NCI-H1417 (cell line): ENCODE measurements around the gene KRTAP10-5.
"Not testable (repeated sequence)": the region's sequence is repeated elsewhere in the genome, so short reads cannot be mapped to it uniquely, and the experiment has no call there.

Source experiments
- DNase-seq, 3 experiments: peaks; one replicate each; lab custom pipeline; 2025; lab: John Stamatoyannopoulos, UW

KRTAP10-5 gene

GRCh38 chr21:44580231-44580821 lies at the start of gene KRTAP10-5:
KRTAP10-5 (minus strand) TSS chr21:44580604; CDS start chr21:44580578, 26 bp downstream.
- not testable (repeated sequence) for DNase-seq

GRCh38 chr21:44628707-44629391 lies 48.4 kb upstream of the KRTAP10-5 start:
- no peak for DNase-seq

- DNase-seq, result peak in 1 of 3 experiments; percentile 19
Measured at GRCh38 chr21:44627831-44628233, 47.4 kb upstream of the KRTAP10-5 start.

GRCh38 chr21:44627181-44627822 lies 46.9 kb upstream of the KRTAP10-5 start:
- not testable (repeated sequence) for DNase-seq

- DNase-seq, result peak in 1 of 3 experiments; percentile 41
Measured at GRCh38 chr21:44626673-44627143, 46.3 kb upstream of the KRTAP10-5 start, which contains the start of gene KRTAP10-9. KRTAP10-9 (plus strand) TSS chr21:44627093; CDS start chr21:44627172, 79 bp downstream.

GRCh38 chr21:44626262-44626661 lies 45.9 kb upstream of the KRTAP10-5 start:
- no peak for DNase-seq

- DNase-seq, result no peak
Measured at GRCh38 chr21:44625756-44626155, 45.4 kb upstream of the KRTAP10-5 start.

- no peak for DNase-seq
Measured at GRCh38 chr21:44623575-44623974, 43.2 kb upstream of the KRTAP10-5 start.

- no peak for DNase-seq
Measured at GRCh38 chr21:44619886-44620285, 39.5 kb upstream of the KRTAP10-5 start.

- no peak for DNase-seq
Measured at GRCh38 chr21:44618909-44619308, 38.5 kb upstream of the KRTAP10-5 start.

GRCh38 chr21:44618504-44618903 lies 38.1 kb upstream of the KRTAP10-5 start:
- no peak for DNase-seq

GRCh38 chr21:44617071-44617501 lies 36.7 kb upstream of the KRTAP10-5 start:
- no peak for DNase-seq

GRCh38 chr21:44616591-44616926 lies 36.2 kb upstream of the KRTAP10-5 start:
- peak in 2 of 3 experiments; percentile 30 to 61 for DNase-seq

- peak in 2 of 3 experiments; percentile 33 to 73 for DNase-seq
Measured at GRCh38 chr21:44615911-44616590, 35.6 kb upstream of the KRTAP10-5 start.

- DNase-seq, result no peak
Measured at GRCh38 chr21:44615466-44615865, 35.1 kb upstream of the KRTAP10-5 start.

GRCh38 chr21:44614961-44615391 lies 34.6 kb upstream of the KRTAP10-5 start:
- no peak for DNase-seq

- DNase-seq, result no peak
Measured at GRCh38 chr21:44614161-44614631, 33.8 kb upstream of the KRTAP10-5 start.

GRCh38 chr21:44613386-44614155 lies 33.2 kb upstream of the KRTAP10-5 start:
- no peak for DNase-seq

GRCh38 chr21:44612669-44613229 lies 32.3 kb upstream of the KRTAP10-5 start:
- no peak for DNase-seq

- no peak for DNase-seq
Measured at GRCh38 chr21:44612029-44612486, 31.7 kb upstream of the KRTAP10-5 start, which contains the start of gene KRTAP10-8. KRTAP10-8 (plus strand) TSS chr21:44612079; CDS start chr21:44612101, 22 bp downstream.

- no peak for DNase-seq
Measured at GRCh38 chr21:44611551-44611950, 31.1 kb upstream of the KRTAP10-5 start.
